Measurements from ENCODE around the gene SNX9. TPM values are rescaled to one million over a fixed set of nuclear protein-coding genes. Genes with fewer than 3 reads are reported as not detected.
A peak's percentile ranks its signal among the peaks of the same experiment; 100 is the strongest.

SNX9 gene
- total RNA-seq, 6 donors from 2014 or later, result 13.6 to 31.6 (median 19.0) TPM

DNA sequence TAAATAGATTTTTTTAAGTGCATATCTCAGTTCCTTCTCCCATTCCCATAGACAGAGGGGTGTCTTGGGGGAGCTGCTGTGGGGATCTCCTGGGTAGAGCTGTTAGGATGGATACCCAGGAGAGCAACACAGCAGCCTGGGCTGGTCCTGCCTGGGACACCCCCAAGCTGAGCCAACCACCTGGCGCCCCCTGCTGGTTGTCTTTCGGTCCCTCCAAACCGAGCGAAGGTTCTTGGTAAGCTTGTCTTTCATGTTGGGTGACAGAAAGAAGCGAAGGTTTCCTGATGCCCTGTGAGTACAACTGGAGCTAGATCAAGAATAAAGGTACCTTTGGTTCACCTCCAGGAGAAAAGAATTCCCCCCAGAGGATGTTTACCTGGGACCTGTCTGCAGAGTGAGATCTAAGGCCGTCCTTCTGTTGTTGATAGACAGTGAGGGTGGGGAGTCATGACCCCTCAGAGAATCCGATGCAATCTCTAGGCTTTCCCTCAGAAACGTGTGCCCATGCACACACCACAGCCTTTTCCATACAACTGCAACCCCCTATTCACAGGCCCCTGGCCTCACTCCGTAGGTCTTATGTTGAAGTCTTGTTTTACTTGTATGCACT lies 50.8 kb downstream of the SNX9 start:
- no peak overlapping the region for H3K4me3 ChIP-seq
- ATAC-seq (ENCODE audit: low FRiP score in 2 of 2), result peak; percentile 57 to 81
- WGBS, 2 donors, result 60 to 96% methylated on average over 4 to 9 of the region's 9 CpGs
- peak in 1 of 2 donors; percentile 63 for DNase-seq
- no peak overlapping the region for H3K27ac ChIP-seq
- no peaks in the 10 kb centered on the region for H3K27me3 ChIP-seq
- H3K9me3 ChIP-seq, result no peaks in the 10 kb centered on the region
- H3K4me1 ChIP-seq, result no peaks in the 10 kb centered on the region
- TF ChIP-seq, protein P1, sequence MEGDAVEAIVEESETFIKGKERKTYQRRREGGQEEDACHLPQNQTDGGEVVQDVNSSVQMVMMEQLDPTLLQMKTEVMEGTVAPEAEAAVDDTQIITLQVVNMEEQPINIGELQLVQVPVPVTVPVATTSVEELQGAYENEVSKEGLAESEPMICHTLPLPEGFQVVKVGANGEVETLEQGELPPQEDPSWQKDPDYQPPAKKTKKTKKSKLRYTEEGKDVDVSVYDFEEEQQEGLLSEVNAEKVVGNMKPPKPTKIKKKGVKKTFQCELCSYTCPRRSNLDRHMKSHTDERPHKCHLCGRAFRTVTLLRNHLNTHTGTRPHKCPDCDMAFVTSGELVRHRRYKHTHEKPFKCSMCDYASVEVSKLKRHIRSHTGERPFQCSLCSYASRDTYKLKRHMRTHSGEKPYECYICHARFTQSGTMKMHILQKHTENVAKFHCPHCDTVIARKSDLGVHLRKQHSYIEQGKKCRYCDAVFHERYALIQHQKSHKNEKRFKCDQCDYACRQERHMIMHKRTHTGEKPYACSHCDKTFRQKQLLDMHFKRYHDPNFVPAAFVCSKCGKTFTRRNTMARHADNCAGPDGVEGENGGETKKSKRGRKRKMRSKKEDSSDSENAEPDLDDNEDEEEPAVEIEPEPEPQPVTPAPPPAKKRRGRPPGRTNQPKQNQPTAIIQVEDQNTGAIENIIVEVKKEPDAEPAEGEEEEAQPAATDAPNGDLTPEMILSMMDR (IDR thresholded peaks at IDR 0.05), result peak; percentile 52 to 67 (median 62)
- no peak for TF ChIP-seq EP300 (IDR thresholded peaks at IDR 0.05)
- H3K36me3 ChIP-seq, result peaks cover 0 to 55% (median 8%) of the 10 kb centered on the region in 4 donors

DNA sequence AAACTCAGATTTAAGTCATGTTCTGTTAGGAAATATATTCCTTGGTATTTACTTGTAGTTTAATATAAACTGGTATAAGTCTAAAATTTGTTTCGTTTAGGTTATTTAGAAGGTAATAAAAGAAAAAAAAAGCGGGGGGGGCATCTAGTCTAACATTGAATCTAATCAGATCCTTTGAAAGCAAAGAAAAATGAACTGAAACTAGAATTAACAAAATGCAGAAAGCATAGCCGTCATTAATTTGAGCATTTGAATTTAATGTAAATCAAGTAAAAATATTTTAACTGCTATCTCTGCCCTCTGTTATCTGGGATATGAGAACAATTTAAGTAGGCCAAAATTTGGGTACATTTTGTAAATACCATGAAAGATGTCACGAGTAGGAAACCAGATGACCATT lies 54.1 kb downstream of the SNX9 start:
- ATAC-seq (ENCODE audit: low FRiP score in 2 of 2) (no peak), DNase-seq (no peak)
- WGBS, 2 donors, result 87 to 92% methylated on average over 4 of the region's 4 CpGs
- TF ChIP-seq, protein P1 (IDR thresholded peaks at IDR 0.05), result no peak
- TF ChIP-seq EP300 (IDR thresholded peaks at IDR 0.05) (no peak), POLR2A (IDR thresholded peaks at IDR 0.05) (no peak), POLR2AphosphoS5 (IDR thresholded peaks at IDR 0.05) (no peak)
- Histone ChIP-seq H3K9me3 (no peaks in the 10 kb centered on the region), H3K36me3 (peaks cover 0 to 42% (median 8%) of the 10 kb centered on the region in 4 donors), H3K27ac (no peak overlapping the region), H3K27me3 (no peaks in the 10 kb centered on the region), H3K4me1 (peaks cover 0 to 19% (median 3%) of the 10 kb centered on the region in 4 donors), H3K4me3 (no peak overlapping the region)

DNA sequence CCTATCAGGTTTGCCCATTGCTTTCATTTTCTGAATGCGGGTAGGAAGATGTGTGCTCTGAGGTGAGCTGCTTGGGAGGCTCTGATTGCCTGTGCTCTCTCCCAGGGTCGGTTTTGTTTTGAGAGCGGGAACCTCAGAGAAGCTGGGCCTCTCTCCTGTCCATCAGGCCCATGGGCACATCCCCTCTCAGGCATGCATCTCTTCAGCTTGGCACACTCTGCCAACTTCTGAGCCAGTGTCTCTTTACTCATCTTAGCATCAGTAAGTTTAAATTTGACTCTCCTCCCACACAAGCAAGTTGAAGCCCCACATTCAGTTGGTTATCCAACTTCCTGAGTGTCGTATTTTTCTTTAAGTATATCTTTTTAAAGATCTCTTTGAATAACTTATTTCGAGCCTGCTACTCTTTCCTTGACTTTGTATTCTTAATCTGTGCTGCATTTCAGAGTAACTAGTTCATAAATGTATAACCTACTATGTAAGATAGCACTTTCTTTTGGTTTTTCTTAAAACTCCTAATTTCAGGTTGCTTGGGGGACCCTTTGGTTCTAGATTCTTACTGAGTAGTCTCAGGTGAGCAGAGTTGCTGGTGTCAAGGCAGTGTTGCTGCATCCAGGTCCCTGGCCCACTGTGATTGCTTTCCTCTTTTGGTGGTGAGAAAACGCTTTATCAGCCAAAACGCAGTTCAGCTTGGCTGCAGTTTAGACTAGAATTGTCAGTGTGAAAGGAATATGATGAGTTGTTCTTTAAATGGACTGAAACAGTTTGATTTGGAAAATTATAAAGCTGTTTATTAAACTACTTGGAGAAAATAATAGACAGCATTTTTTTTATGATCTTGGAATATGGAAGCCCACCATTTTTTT lies 54.8 kb downstream of the SNX9 start:
- Histone ChIP-seq H3K27me3 (no peaks in the 10 kb centered on the region), H3K4me1 (peaks cover 0 to 19% (median 3%) of the 10 kb centered on the region in 4 donors), H3K9me3 (no peaks in the 10 kb centered on the region), H3K36me3 (peaks cover 0 to 42% (median 8%) of the 10 kb centered on the region in 4 donors), H3K27ac (no peak overlapping the region), H3K4me3 (no peak overlapping the region)
- WGBS, 2 donors, result 91 to 92% methylated on average over 7 of the region's 7 CpGs
- no peak for DNase-seq
- TF ChIP-seq POLR2AphosphoS5 (IDR thresholded peaks at IDR 0.05), result no peak
- no peak for ATAC-seq (ENCODE audit: low FRiP score in 2 of 2)

DNA sequence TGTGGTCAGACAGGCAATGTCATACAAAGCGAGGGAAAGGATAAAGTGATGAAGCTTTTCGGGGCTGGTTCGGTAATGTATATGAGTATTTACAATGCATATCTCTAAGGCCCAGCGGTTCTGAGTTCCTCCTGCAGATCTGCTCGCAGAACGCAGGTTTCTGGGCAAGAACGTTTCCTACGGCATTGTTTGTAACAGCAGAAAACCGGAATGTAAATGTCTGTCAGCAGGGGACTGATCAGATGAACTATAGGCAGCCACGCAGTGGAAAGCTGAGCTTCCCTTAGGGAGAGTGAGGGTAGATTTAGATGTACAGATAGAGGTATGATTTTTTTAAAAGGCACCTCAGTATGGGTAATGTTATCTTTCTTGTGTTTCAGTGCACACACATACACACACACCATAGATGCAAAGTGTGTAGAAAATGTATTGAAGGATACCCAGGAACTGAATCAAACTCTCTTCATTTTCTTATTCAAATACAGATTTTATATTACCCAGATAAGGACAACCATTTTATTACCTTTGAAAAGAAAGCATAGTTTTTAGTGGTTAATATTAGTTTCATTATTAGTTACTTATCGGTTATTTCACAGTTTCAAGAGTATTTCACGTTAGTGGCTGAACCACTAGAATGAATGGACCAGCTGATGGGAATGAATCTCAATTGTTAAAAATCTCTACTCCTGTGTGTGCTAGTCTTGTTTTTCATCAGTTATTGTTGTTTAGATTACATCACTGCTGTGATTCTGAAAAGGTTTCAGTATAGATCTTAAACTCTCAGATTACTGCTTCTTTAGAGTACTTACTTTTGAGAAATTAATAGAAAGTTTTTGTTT lies 56.2 kb downstream of the SNX9 start:
- 80 to 84% methylated on average over 12 of the region's 12 CpGs for WGBS, 2 donors
- Histone ChIP-seq H3K36me3 (peaks cover 0 to 37% (median 8%) of the 10 kb centered on the region in 4 donors), H3K4me1 (peaks cover 0 to 19% (median 3%) of the 10 kb centered on the region in 4 donors), H3K4me3 (no peak overlapping the region), H3K27ac (no peak overlapping the region), H3K27me3 (no peaks in the 10 kb centered on the region), H3K9me3 (no peaks in the 10 kb centered on the region)
- TF ChIP-seq EP300 (IDR thresholded peaks at IDR 0.05) (no peak), POLR2AphosphoS5 (IDR thresholded peaks at IDR 0.05) (no peak), POLR2A (IDR thresholded peaks at IDR 0.05) (no peak)
- TF ChIP-seq, protein P1 (IDR thresholded peaks at IDR 0.05), result no peak
- DNase-seq (no peak), ATAC-seq (ENCODE audit: low FRiP score in 2 of 2) (no peak)

DNA sequence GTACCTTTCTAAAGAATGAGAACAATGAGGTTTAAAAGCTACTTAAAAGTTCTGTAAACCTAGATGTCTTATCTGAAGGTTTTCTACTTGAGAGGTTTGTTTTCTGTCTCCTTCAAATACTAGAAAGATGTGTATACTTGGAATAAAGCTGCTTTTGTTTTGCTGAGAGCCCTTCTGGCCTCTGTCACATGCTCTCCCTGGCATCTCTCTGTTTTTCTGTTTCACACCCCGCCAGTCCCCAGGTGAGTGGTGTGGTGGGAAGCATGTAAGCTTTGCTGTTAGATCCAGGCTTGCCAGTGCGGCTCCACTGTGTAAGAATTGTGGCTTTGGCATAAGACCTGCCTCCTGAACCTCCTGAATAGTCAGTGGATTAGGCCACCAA lies 56.8 kb downstream of the SNX9 start:
- Histone ChIP-seq H3K27ac (no peak overlapping the region), H3K4me1 (peaks cover 0 to 19% (median 3%) of the 10 kb centered on the region in 4 donors), H3K27me3 (no peaks in the 10 kb centered on the region), H3K36me3 (peaks cover 0 to 30% (median 7%) of the 10 kb centered on the region in 4 donors), H3K4me3 (no peak overlapping the region), H3K9me3 (no peaks in the 10 kb centered on the region)
- TF ChIP-seq, protein P1 (IDR thresholded peaks at IDR 0.05), result no peak
- no peak for TF ChIP-seq POLR2AphosphoS5 (IDR thresholded peaks at IDR 0.05)
- TF ChIP-seq POLR2A (IDR thresholded peaks at IDR 0.05), result no peak
- no peak for TF ChIP-seq EP300 (IDR thresholded peaks at IDR 0.05)
- ATAC-seq (ENCODE audit: low FRiP score in 2 of 2) (peak; percentile 45 to 79), DNase-seq (peak in 1 of 2 donors; percentile 42)
- 76% methylated on average over 2 of the region's 2 CpGs for WGBS, 2 donors

Measured in upper lobe of left lung (tissue), 6 donors.